Measurements from ENCODE around the gene KCNE2.
"Not testable (repeated sequence)": the region's sequence is repeated elsewhere in the genome, so short reads cannot be mapped to it uniquely, and the experiment has no call there.

The KCNE2 gene

DNA sequence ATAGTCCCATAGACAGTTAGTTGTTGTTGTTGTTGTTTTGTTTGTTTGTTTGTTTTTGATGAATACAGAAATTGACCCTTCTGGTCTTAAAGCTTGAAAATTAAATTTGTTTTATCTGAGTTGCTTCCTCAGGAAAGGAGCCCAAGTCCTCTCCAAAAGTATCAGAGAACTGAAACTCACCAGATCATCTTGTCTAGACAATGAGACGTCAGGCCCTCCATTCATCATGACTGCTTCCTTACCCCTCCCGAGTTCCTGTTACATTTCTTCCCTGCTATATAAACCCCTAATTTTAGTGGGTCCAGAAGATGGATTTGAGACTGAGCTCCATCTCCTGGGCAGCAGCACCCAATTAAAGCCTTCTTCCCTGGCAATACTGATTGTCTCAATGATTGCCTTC lies 42.9 kb downstream of the KCNE2 start:
- not testable (repeated sequence) for H3K36me3 Mint-ChIP-seq, DNase-seq, H3K4me3 Mint-ChIP-seq, H3K4me1 Mint-ChIP-seq, H3K27ac Mint-ChIP-seq, H3K9me3 Mint-ChIP-seq, H3K27me3 Mint-ChIP-seq
- peak; percentile 41 to 54 for ATAC-seq (replicated peaks)

DNA sequence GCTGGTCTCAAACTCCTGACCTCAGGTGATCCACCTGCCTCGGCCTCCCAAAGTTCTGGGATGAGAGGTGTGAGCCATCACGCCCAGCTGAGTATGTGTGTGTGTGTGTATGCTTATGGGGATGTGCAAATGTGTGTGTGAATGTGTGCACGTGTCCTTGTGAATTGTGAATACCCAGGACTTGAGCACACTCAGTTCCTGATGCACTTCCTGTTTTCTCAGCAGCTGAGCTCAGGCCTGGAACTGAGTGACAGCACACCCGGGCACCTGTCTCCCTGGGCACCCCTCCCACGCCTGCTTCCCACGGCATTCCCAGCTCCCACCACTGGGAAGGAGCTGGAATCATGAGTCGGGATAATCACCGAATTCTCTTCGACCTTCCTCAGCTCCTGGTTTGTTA lies 43.5 kb downstream of the KCNE2 start:
- not testable (repeated sequence) for H3K27ac Mint-ChIP-seq, H3K36me3 Mint-ChIP-seq, H3K4me1 Mint-ChIP-seq, DNase-seq, H3K9me3 Mint-ChIP-seq, H3K4me3 Mint-ChIP-seq, H3K27me3 Mint-ChIP-seq
- peak; percentile 49 to 53 for ATAC-seq (replicated peaks)

DNA sequence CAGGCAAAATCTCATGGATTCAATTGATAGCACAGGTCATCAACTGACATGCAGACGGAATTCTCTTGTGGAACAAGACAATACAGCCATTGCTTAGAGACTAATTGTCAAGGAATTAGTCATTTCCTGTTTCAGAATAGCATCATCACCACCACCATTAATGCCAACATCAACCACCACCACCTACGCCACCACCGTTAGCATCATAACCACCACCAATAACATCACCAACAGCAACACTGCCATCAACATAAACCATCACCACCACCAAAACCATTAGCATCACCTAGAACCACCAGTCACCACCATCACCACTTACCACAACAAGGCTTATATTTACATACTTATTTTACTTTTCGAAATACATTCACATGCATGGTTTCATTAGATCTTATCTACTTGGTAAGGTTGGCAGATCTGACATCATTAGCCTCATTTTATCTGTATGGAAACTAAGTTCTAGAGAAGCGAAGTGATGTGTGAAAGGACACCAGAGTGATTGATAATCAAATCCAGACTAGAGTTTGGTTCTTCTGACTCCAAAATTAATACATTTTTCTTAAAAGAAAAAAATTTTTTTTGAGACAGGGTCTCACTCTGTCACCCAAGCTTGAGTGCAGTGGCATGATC lies 53.8 kb downstream of the KCNE2 start:
- not testable (repeated sequence) for DNase-seq, H3K9me3 Mint-ChIP-seq, H3K4me3 Mint-ChIP-seq, H3K4me1 Mint-ChIP-seq, H3K36me3 Mint-ChIP-seq, H3K27me3 Mint-ChIP-seq, H3K27ac Mint-ChIP-seq
- peak in 1 of 2 donors; percentile 61 for ATAC-seq (replicated peaks)

Data from stimulated activated naive B cell treated with anti-CD40 and anti-IgM and Interleukin-4, amounts not matched to agents 10 μg/mL and 1 μg/mL and 100 μg/mL, for 72 hours (primary cell).